OCI-M2 (cell line): ENCODE results near the gene MAGI1.
"Not testable (repeated sequence)": the region's sequence is repeated elsewhere in the genome, so short reads cannot be mapped to it uniquely, and the experiment has no call there.

Experiments used
- DNase-seq: peaks from one replicate; lab custom pipeline; 2025; ENCODE audit not compliant: unreplicated experiment; lab: John Stamatoyannopoulos, UW

The MAGI1 gene

DNA sequence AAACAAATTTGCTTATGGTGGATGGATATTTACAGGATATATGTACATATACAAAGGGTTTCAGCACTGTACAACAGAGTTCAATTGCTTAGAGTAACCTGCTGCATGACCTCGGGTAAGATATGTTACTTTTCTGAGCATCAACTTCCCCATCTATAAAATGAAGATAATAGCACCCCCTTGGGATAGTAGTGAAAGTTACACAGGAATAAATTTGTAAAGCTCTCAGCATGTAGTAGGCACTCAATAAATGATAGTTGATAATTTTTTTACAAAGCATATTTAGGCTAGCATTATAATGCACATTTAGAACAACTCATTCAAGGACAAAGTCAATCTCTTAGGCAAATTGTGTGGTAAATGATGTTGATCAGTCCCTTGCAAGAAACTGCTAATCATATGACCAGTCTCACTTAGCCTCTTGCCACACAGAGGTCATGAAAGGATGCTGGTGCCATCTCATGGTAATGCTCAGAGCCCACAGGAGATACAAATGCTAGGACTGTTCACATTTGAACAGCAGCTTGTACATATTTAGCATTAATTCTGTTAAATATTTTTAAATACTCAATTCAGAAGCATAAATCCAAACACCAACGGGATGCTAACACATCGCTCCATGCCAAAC lies 123.9 kb downstream of the MAGI1 start:
- no peak for DNase-seq

DNA sequence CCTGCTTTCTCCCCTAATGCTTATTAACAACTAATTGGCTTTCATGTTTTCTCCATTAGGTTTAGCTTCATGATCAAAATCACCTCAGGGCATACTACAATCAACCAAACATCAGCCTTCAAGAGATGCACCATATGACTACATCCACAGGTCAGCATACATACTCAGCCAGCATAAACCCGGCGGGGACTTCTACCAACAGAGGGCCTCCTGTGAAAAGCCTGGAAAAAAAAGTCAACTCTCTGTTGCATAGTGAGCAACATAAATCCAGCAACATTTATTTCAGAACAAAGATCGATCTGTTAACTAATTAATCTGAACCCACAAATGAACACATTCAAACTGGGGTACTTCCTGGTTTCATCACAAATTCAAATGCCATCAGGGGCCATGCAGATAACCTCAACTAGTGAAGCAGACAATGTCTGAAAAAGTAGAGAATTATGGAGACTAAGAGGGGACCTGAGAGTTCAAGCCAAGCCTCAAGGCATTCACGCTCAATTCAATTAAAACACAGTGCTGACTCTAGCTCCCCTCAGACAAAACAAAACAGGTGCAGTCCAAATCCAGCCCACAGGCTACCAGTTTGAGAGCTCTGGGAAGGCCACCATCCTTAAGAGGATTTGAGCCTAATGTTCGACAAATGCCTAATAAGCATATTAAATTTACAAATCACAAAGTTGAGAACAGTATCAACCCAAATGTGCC lies 124.5 kb downstream of the MAGI1 start:
- DNase-seq: no peak

DNA sequence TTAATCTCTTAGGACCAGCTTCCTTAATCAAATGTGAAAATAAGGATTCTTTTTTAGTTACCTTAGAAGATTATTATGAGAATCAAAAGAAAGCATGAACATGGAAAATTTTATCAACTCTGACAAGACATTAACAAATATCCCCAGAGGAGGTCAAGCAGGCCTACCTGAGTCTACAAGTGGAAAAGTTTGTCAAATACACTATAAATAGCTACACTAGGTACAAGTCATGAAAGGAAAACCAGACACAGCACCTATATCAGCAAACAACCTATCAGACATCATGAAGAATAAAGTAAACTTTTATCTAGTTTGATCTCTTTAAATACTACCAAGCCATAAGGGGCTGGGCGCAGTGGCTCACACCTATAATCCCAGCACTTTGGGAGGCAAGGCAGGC lies 126.1 kb downstream of the MAGI1 start:
- DNase-seq: no peak

DNA sequence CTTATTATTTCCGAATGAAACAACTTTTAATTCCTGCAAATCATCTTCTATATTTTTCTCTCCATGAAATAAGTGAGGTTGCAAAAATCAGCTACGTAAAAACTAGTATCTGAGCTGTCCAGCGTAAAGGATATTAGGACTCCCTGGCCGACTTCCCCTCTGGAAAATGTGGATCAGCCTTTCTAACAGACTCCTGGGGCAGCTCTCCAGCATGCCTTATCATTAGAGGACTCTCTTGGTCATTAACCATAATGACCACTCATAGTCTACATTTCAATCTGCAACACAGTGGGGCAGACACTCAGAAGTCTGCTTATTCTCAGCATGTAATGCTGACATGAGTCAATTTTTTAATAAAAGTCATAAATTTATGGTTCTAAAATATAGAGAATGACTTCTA lies 130.1 kb downstream of the MAGI1 start:
- DNase-seq: no peak

DNA sequence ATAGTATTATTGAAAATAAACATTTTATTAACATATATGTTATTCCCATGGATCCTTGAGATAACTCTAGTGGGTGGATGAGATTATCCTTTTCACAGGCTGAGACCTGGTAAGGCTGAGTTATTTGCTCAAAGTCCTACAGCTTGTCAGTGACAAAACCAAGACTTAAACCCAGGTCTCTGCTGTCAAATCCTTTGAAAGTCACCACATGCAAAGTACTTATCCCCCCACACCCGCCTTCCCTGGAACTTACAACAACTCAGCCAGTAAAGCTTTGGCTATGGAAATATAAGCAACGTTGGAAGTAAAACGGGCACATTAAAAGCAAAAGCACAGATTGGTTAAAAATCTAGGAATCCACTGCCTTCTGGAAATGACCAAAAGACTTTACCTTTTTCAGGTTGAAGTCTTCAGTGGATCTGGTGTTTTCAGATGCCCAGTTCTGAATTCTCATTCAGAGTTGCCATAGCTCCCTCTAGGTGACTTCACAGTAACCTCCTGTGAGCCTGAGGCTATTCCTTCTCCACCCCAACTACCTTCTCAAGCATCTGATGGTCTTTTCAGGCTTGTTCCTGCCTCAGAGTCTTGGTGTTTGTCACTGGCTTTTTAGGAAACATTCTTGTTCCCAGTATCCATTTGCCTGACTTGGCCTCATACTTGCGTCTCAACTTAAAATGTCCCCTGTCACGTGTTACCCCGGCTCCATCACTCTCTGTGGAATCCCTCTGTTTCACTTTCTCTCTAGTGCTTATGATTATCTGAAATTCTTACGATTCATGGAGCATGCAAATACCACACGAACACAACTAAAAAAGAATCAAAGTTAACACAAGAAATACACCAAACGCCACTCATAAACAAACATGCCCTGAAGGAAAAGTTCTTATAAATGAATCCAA lies 131.2 kb downstream of the MAGI1 start:
- DNase-seq: no peak

DNA sequence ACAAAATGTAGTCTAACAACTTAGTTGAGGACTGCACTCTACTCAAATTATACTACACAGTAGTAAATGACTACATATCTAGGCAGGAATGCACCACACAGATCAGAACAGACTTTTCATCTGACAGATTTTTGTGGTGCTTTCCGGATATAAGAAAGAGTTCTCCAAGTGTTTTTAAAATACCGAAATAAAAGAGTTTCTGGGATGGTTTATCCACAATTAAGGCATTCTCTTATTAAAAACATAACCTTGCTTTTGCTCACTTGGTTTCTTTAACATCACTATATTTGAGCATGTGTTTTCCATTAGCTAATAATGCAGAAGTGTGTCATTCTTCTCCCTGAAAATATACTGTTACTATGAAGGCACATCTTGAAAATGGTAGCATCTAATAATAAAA lies 132.9 kb downstream of the MAGI1 start:
- DNase-seq: no peak

DNA sequence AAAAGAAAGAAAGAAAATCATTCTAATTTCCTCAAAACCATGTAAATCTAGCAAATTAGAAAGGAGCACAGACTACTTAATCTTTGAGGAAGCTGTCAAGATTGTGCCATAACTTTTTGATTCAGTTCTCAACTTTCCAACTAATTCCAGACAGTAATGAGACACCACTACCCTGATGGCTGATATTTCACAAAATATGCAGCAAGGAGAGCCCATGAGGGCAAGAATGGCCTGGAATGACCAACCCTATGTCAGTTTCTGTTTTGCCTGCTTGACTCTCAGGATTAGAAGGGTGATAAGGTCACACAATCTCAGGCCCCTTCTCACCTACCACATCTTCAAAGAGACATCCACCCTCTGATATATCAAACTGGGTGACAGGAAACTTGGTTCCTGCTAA lies 134.7 kb downstream of the MAGI1 start:
- DNase-seq: no peak

DNA sequence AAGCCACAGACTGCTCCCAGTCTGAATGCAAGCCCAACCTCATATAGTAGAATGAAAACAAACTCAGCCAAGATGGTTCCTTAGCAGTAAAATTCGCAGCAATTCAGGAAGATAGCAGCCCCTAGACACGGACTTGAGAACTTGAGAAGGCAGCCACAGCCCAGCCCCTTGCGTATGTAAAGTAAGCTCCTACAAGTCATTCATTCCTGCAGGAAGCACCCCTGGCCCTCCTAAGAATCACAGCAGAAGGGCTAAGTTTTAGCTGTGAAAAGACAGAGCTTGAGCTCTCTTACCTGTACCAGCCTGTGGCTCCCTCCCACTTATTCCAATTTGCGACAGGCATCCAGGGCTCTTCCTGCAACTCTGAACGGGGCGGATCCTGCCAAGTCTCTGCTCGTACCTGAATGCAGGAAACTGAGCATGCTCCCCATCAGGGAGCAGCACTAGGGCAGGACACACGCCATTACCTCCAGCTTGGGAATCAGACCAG lies 136.4 kb downstream of the MAGI1 start:
- no peak for DNase-seq

DNA sequence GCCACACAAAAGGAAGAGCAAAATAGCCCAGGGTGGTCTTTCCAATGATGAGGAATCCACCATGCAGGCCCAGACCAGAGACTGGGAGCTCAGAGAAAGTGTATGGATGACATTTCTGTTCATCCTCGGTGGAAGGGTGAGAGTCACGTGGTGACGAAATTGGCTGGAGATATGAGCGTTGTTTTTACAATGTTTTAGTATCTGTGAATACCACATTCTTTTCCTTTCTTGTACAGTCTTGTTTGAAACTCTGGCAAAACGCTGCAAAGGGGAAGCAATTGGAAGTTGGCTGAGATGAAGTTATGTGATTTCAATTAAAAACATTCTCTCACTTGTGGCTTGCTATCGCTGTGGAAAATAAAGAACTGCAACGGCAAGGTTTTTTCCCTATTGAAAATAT lies 137.5 kb downstream of the MAGI1 start:
- DNase-seq: no peak

DNA sequence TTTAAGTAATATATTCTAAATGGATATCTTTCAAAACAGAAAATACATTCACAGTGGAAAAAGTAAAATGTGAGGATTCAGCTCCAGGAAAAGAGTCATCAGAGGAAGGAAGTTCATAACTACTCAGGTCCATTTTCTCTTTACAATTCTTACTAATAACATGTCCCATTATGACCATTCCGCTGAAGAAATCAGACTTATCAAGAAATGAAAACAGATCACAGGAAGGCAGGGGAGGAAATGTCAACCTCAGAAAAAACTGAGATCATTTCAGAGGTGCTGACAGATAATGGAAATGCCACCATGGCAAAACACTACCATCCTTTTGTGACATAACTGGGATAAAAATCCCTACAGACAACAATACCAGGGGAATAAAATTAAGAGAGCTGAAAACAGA lies 139.5 kb downstream of the MAGI1 start:
- no peak for DNase-seq

DNA sequence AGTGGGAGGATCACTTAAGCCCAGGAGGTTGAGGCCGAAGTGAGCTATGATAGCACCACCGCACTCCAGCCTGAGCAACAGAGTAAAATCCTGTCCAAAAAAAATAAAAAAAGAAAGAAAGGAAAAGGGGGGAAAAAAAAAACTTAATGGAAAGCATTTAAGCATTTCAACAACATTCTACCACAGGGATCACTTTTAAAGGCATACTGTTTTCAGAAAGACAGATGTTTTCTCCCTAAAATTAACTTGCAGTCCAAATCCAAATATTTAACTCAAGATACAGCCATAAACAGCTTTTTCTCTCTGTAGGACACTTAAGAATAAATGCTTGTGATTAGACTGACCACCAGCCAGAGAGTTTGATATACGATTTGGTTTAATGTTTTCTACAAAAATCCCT lies 141.0 kb downstream of the MAGI1 start:
- no peak for DNase-seq

DNA sequence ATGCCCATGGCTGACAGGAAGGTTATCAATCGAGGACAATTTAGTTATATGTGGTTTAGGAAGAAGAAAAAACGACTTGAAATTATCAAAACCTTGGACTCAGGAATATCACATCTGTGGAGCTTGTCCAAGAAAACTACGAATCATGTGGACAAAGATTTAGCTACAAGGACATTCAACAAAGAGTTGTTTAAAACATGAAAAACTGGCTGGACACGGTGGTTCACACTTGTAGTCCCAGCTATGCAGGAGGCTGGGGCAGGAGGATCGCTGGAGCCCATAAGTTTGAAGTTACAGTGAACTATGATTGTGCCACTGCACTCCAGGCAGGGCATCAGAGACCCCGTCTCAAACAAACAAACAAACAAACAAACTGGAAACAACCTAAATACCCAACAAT lies 142.4 kb downstream of the MAGI1 start:
- DNase-seq: no peak

DNA sequence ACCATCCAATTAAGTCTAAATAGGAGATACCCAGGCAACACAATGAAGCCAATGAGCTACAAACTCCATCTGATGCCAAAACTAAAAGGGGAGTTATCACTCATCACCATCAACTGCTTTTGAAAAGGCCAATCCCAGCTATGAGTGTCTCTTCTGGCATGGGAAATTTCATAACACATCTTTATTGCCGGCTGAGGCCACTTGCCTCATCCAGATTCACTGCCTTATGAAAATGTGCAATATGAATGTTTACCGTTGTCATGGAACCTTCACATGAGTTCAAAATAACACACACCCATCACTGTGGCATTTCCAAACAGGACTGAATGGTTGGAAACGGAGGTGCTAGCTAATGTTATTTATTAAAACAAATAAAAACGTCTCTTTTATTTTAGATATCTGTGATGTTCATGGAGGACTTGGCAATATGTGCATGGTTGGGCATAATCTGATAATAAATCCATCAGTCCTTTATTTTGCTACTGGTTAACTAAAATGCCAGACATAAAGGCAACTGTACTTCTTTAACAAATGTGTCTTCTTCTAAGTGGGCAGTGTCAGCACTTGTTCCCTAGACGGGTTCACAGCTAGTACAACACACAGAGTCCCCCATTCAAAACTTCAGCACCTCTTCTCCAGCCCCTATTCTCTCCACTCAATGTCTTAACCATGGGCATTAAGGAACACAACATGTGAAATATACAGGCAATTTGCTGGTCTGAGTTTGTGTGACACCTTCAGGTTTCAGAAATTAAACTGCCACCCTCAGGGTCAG lies 143.9 kb downstream of the MAGI1 start:
- no peak for DNase-seq

DNA sequence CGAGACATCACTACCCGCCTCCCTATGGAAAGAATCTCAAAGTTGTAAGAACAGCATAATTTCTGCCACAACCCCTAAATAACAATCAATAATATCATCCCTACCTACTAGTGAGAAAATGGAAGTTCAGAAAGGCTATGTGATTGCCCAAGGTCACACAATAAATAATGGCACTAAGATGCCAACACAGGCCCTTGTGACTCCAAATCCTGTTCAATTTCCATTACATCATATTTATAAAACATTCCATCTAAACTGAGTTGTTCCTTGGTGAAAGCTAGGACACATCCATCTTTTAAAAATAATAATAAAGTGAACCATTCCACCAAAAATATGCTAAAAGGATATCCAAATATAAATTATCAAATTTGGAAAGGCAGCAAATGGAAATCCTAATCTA lies 144.6 kb downstream of the MAGI1 start:
- no peak for DNase-seq

DNA sequence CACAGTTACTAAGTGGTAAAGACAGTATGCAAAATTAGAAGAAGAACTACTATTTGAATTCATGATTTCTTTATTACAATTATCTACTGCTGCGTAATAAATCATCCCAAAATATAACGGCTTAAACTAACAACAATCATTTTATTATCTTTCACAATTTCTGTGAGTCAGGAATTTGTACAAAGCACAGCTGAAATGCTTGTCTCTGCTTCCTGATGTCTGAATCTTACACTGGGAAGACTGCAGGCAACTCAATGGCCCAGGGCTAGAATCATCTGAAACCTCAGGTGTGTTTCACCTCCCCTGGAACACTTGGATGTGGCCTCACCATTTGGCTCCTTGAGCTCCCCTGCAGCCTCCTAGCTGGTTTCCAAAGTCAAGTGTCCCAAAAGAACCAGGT lies 145.1 kb downstream of the MAGI1 start:
- no peak for DNase-seq

DNA sequence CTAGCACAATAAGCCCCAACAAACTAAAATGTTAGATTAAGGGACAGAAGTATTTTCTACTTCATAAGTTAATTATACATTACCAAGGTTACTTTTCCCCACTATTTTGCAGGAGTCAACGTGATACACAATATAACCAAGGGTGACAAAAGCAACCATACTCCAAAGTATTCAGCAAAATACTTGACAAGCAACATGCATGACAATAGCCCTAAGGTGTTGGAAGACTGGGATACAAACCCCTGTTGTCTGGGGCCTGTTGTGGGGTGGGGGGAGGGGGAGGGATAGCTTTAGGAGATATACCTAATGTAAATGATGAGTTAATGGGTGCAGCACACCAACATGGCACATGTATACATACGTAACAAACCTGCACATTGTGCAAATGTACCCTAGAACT lies 147.2 kb downstream of the MAGI1 start:
- DNase-seq: not testable (repeated sequence)

DNA sequence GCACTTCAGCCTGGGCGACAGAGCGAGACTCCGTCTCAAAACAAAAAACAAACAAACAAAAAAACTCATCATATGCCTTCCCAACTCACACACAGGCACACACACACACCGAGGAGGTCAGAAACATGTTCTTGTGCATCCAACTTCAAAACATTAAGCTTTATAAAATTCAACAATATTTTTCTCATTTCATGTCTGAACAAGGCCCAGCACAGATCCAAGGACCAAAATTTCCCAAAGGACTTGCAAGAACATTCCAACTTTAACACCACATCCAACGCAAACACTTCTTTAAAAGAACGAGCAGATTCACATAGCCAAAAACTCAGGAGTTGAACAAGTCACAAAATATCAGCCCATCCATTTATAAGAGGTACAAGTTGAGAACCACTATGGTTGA lies 148.4 kb downstream of the MAGI1 start:
- no peak for DNase-seq

DNA sequence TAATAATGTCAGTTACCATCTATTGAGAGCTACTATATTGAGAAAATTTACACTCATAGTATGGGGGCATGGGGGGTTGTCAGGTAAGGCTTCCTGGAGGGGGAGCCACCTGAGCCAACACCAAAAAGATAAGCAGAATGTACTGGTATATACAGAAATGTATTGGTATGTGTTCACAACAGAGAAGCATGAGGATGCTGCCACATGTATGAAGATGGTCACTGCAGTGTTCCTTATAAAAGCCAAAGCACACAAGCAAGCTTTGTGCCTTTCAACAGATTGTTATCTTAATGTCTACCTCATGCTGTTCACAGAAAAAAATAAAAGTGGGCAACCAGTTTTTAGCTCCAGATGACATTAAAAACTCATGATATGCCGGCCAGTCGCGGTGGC lies 149.0 kb downstream of the MAGI1 start:
- no peak for DNase-seq

DNA sequence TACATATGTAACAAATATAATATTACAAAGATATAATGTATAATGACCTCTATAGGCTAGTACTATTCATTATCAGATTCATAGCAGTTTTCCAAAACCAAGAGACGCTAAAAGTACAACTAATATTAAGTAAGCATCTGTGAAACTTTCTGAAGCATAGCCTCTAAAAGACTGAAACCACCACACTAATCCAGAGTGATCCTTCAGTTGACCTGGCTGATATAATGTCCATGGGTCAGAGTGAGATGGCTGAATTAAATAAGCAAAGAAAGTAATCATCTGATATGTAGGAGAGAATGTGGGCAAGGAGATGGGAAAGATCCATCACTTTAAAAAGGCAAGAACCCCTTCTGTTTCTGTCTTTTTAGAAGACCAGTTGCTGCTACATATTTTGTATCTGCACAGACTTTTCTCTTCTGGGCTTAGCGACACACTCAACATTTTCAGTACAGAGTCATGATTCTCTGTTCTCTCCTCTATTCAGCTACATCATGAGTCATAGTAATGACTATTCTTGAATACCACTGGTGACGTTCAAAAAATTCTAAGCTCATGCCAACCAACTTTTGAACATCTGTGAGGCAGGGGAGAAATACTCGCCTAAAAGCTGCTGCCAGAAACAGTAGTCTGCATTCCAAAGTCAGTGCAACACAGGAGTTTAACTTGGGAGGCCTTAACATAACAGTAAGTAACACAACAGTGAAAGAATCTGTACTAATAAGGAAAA lies 149.6 kb downstream of the MAGI1 start:
- DNase-seq: no peak

DNA sequence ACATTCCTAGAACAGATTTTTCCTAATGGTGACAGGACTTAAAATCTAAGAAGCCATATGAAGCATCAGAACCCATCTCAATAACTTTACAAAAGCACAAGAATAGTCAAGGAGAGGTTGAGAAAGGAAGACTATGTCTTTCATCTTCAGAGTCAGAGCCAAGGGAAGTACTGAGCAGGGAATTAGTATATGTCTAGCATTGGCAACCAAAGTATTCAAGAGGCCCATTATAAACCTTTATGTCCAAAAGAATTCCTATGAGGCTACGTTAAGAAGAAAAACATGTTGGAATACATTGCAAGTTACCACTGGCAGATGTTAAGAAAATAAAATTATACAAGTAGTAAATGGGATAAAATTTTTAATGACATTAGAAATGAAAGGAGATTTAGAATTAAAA lies 150.5 kb downstream of the MAGI1 start:
- DNase-seq: no peak

DNA sequence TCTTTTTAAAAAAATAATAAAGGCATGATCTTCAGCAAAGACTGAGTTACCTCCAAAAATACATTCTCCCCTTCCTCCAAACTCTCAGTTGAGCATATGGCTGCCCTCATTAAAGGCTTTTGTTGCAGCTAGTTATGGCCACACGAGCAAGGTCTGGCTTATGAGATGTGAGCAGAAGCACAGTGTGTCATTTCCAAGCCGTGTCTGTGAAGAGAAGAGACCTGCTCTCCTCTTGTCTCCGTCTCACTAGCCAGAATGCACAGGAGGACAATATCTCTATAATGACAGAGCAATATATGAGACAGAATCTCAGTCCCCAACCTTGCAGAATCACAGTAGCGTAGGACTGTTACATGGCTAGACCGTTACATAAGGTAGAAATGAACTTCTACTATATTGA lies 152.3 kb downstream of the MAGI1 start:
- DNase-seq: no peak
